Dermis blood vessel endothelial cell (primary cell): ENCODE measurements around the gene TSPAN18. TPM values are rescaled to one million over a fixed set of nuclear protein-coding genes. Genes with fewer than 3 reads are reported as not detected.

ENCODE experiments used
- DNase-seq: peaks from one replicate; pipeline ENCODE4 v3.0.0; 2010
- total RNA-seq: library from RNA; depleted of rRNA; stranded (reverse); fragments of >200 nt; gene quantifications from 2 replicates; pipeline ENCODE4 v1.2.3, GENCODE V29; 2014

The TSPAN18 gene
- total RNA-seq, 1 donor from 2014 or later = 48.3 TPM

DNA sequence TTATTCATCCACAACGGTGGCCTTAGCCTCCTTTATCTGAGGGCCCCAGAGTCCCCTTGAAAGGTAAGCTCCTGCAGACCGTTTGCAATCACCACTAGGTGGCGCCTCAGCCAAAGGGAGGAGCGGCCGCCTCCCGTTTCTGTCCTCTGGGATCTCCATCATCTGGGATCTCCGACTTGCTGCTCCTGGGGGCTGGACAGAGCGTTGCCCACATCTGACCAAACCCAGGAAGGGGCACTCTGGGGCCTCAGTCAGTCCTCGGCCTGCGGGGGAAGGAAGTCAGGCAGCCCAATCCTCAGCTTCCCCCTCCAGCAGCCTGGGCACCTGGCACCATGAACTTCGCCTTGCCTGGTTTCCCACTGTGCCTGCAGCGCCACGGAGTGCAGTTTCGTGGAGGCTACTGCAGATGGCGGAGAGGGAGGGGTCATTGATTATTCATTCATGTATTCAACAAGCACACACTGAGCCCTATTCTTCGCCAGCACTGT lies 200.5 kb downstream of the TSPAN18 start:
- DNase-seq = peak; percentile 85

GRCh38 chr11:44928144-44928543 lies 201.4 kb downstream of the TSPAN18 start:
- DNase-seq = no peak

DNA sequence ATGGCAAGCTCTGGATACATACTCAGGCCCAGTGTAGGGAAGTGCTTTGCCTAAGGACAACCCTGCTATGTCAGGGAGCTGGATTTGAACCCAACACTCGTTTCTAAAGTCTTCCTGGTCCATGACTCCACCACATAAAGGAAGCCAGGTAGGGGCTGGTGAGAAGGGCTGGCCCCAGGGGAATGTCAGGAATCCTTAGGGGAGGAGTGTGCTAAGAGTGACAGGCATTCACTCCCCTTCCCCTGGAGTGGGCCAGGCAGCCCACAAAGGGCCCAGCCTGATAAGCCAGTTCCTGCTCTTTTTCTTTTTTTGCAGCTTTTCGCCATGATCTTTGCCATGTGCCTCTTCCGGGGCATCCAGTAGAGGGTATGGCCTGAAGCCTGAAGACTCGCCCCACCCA lies 202.1 kb downstream of the TSPAN18 start:
- DNase-seq = no peak

DNA sequence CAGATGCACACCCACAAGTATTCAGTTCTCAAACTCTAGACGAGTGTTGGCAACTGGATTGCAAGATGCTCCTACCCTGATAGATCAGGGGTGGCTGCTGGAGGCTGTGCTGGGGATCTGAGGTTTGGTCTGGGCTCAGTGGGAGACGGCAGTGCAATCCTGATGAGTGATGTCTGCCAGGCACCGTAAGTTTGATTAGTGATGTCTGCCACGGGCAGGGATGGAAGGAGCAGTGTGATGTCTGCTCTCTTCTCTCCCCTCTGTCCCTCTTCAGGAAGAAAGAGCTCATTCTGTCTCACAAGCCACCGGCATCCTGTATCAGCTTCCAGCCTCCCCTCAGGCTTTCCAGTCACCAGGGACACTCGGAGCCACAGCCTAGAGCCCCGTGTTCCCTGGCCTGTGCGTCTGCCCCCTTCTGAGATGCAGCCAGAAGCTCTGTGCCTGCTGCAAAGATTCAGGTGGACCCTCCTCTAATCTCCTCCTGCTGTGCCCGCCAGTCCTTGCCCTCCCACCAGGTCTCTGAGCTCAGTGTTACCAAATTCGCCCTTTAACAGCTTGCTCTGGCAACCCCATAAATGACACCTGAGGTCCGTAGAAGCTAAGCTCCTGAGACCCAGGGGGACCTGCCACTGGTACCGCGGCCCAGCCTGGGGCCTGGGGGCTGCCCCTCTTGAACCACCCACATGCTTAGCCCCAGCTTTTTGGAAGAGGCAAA lies 204.0 kb downstream of the TSPAN18 start:
- no peak for DNase-seq

DNA sequence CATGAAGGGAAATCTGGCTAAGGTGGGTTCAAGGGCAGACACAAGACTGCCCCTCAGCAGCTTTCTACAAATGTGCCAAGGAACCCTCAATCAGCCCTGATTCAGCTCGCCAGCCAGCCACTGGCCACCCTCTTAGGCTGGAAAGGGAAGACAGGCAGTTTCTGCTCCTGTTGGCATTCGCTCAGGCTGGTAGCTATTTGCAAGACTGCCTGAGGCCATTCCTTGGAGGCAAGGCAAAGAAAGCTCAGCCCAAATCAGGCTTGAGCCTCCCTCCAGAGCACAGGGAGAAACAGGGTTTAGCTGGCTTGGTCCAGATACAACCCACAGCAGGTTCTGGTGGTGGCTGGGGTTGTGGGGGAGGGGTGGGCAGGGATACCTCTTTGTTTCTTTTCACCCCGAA lies 204.7 kb downstream of the TSPAN18 start:
- no peak for DNase-seq

DNA sequence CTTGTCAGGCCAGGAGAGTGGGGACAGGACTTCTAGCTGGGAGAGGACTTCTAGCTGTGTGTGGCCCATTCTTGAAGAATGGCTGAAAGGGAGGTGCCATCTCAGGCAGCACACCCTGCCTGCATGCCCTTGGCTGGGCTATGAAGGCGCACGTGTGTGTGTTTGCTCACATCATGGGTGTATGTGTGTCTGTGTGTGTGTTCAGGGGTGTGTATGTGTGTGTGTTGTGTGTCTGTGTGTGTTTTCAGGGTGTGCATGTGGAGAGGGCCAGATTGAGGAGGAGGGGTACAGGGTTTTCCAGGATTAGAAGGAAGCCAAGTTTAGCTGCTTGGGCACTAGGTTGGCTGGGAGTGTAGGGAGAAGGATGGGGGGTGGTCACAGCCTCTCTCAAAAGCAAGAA lies 207.3 kb downstream of the TSPAN18 start:
- no peak for DNase-seq

DNA sequence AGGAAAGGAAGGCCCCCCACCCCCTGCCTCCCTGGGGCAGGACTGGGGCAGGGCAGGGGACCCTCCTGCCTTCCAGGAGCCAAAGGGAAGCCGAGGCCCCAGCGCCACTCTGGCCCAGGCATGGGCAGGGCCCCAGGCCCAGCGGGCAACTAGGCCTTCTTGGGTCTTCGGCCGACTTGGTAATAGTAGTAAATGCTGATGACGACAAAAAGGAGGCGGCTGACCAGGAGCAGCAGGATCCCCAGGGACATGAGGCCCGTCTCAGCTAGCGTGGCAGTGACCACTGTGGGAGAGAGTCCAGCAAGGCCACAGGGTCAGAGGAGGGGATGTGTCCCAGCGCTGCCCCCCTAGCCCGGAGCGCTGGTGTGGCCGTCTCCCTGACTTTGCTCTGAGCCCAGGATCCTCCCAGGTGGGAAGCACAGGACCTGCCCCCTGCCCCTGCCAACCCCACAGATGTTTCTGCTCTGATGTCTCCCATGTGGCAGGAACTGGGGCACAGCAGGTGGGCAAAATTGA lies 208.0 kb downstream of the TSPAN18 start:
- no peak for DNase-seq

DNA sequence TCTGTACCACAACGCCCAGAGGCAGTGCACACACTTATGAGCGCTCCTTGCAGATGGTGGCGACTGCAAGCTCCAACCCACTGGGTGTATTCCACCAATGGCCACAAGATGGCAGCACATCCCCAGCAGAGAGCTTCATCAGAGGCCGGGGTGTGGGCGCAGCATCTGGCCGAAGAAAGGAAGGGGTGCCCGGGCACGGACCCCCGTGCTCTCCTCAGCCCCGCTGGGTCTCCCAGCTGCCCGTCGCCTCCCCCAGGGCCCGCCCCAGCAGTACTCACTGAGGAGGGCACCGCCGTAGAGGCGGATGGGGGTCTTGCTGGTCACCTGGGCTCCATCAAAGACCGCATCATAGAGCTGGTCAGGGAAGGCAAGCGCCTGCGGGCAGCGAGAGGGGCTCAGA lies 209.8 kb downstream of the TSPAN18 start:
- DNase-seq = peak; percentile 92

DNA sequence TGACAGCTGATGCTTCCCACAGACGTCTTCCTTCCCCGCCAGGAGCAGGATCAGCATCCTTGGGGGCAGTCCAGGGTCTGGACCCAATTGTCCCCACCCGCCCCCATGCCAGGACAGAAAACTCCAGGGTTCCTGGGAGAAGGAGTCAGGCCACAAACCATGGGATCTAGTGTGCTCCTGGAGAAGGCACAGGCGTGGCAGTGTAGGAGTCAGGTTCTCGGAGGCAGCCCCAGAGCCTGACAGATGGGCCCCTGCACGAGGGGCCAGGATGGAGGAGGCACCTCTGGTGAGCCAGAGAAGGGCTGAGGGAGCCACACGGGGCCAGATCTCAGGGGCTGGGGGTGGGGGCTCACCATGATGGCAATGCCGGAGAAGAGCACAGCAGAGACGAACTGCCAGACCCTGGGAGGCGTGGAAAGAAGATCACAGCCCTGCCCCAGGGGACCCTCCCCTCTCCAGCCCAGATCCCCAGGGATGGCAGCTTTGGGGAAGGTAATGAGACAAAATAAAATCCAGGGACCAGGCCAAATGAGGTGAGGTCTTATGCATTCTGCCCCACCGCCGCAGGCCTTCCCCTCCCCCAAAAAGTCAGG lies 210.3 kb downstream of the TSPAN18 start:
- DNase-seq = no peak

GRCh38 chr11:44938066-44938691 lies 211.4 kb downstream of the TSPAN18 start:
- no peak for DNase-seq

- peak; percentile 37 for DNase-seq
These were observed 213.1 kb downstream of the TSPAN18 start for GRCh38 chr11:44939673-44940395.

GRCh38 chr11:44940404-44940803 lies 213.6 kb downstream of the TSPAN18 start:
- no peak for DNase-seq

GRCh38 chr11:44940835-44941234 lies 214.1 kb downstream of the TSPAN18 start:
- DNase-seq = no peak

DNA sequence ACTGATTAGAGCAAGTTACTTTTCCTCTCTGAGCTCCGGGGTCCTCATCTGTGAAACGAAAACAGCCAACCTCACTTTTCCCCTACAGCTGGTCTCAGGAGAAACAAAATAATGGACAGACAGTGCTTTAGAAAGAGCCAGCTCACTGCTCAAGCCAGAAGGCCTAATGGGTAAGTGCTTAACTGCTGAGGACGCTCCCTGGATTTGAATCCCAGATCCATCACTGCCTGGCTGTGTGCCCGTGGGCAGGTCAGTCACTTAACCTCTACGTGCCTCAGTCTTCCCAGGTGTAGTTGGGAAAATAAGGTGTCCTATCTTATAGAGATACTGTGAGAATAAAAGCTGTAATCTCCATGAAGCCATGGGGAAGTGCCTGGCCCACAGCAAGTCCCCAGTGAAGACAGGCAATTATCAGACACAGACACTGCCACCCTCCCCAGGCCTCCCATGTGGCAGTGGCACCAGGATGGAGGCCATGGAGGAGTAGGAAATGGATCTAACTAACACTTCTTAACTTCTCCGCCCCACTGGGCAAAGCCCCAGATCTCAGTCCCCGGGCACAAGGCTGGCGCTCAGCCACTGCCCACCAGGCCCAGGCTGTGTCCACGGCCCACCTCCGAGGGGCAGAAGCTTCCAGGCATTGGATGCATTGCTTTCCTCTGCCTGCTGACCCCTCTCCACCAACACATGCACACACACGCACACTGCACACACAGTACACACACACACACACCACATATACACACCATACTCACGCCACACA lies 214.7 kb downstream of the TSPAN18 start:
- no peak for DNase-seq

- no peak for DNase-seq
These were observed 215.5 kb downstream of the TSPAN18 start for GRCh38 chr11:44942029-44942955.

GRCh38 chr11:44943118-44943517 lies 216.4 kb downstream of the TSPAN18 start:
- no peak for DNase-seq

DNA sequence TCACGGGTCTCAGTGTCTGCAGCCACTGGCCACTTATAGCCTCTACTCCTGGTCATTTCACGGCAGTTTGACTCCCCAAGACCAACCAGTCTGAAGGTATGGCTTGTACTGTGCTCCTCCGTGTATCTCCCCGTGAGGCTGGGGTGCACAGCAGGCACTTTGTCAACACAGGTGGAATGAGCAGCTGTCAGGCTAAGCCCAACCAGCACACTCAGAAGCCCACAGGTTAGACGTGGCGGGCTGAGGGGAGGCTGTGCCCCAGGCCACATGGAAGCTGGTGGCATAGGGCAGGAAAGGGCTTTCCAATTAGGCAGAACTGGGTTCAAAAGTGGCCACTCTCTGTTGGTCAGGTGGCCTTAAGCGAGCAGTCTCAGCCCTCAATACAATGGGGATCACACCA lies 216.9 kb downstream of the TSPAN18 start:
- no peak for DNase-seq

GRCh38 chr11:44944181-44944852 lies 217.6 kb downstream of the TSPAN18 start:
- no peak for DNase-seq

DNA sequence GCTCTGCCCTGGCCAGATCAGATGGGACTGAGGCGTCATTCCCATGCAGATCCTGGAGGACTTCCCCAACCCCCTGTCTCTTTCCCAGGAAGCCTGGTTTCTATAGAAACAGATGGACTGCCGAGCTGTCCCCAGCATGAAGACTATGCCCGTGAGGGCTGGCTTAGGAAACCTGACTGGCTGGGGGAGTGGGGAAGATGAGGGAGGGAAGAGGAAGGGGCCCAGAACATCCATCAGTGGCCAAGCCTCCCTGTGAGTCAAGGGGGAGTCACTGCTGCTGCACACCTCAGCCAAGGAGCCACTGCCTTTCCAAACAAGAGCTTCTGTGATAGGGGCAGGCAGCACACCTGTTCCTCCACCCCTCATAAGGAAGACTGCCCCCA lies 218.1 kb downstream of the TSPAN18 start:
- DNase-seq = no peak

DNA sequence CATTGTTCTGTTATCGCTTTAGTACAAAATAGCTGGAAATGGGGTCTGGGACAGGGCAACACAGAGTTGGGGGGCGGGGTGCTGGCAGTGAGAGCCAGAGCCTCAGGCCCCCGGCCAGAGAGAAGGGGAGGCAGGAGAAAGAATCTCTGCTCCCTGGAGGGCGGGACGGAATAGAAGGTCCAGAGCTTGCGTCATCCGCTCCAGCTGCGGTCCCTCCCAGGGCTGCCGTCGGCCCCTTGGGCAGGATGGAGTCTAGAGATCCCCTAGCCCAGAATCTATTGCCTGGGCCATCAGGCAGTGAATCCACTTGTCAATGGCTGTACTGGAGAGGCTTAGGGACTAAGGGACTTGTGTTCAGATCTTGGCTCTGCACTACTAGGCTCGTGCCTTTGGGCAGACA lies 218.9 kb downstream of the TSPAN18 start:
- DNase-seq = no peak

DNA sequence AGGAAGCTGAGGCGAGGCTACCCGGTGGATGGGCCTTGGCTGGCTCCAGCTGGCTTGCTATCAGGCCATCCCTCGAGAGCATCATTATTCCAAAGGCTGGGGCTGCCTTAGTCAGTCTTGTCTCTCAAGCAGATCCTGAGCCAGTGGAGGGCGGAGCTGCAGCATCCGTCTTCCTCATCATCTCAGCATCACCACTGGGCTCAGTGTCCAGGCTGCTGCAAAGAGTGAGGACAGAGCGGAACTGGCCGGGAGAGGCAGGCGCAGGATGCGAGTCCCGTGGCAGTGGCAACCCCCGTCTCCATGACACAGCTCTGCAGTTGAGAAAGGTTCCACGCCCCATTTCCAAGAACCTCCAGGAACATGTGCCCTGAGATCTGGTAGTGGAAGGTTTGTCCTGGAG lies 219.5 kb downstream of the TSPAN18 start:
- DNase-seq = no peak
